Activated CD8-positive, alpha-beta memory T cell treated with anti-CD3 and anti-CD28 coated beads, Interleukin-2, amount 50 U/mL, for 24 hours (primary cell): ENCODE data around the gene TBC1D24.
"Not testable (repeated sequence)": the region's sequence is repeated elsewhere in the genome, so short reads cannot be mapped to it uniquely, and the experiment has no call there.

ENCODE experiments used
- DNase-seq: peaks from one replicate; pipeline ENCODE4 v3.0.0-alpha.2; 2020; ENCODE audit errors: extremely low read depth

The TBC1D24 gene

GRCh38 chr16:2468725-2469398 is 6.1 kb upstream of the TBC1D24 start:
- DNase-seq, result no peak

GRCh38 chr16:2469399-2470233 is 5.3 kb upstream of the TBC1D24 start:
- DNase-seq, result no peak

- no peak for DNase-seq
Observed at GRCh38 chr16:2470234-2470601, 4.7 kb upstream of the TBC1D24 start.

- no peak for DNase-seq
Observed at GRCh38 chr16:2470603-2471015, 4.3 kb upstream of the TBC1D24 start.

GRCh38 chr16:2471016-2471652 is 3.8 kb upstream of the TBC1D24 start, which contains the start of gene NTN3:
Gene NTN3 (plus strand): TSS chr16:2471297. CDS start chr16:2471702, 405 bp downstream.
- DNase-seq, result no peak

- no peak for DNase-seq
Observed at GRCh38 chr16:2471653-2472487, 3.1 kb upstream of the TBC1D24 start.

- DNase-seq, result no peak
Observed at GRCh38 chr16:2472488-2472864, 2.5 kb upstream of the TBC1D24 start.

- DNase-seq, result no peak
Observed at GRCh38 chr16:2472885-2473445, 2.0 kb upstream of the TBC1D24 start.

GRCh38 chr16:2473446-2473926 is 1.4 kb upstream of the TBC1D24 start:
- DNase-seq, result no peak

GRCh38 chr16:2473999-2474876 is 689 bp upstream of the TBC1D24 start:
- no peak for DNase-seq

- DNase-seq, result peak; percentile 21
Observed at GRCh38 chr16:2475413-2476344, 752 bp downstream of the TBC1D24 start.

- no peak for DNase-seq
Observed at GRCh38 chr16:2476345-2476720, 1.4 kb downstream of the TBC1D24 start.

GRCh38 chr16:2476741-2477140 is 1.8 kb downstream of the TBC1D24 start:
- DNase-seq, result no peak

GRCh38 chr16:2477327-2477726 is 2.4 kb downstream of the TBC1D24 start:
- DNase-seq, result no peak

GRCh38 chr16:2478279-2478678 is 3.4 kb downstream of the TBC1D24 start:
- DNase-seq, result no peak

- DNase-seq, result not testable (repeated sequence)
Observed at GRCh38 chr16:2479996-2480395, 5.1 kb downstream of the TBC1D24 start.

- DNase-seq, result no peak
Observed at GRCh38 chr16:2480948-2481347, 6.0 kb downstream of the TBC1D24 start.

GRCh38 chr16:2481676-2482075 is 6.7 kb downstream of the TBC1D24 start:
- DNase-seq, result no peak

GRCh38 chr16:2482249-2482648 is 7.3 kb downstream of the TBC1D24 start:
- no peak for DNase-seq
